Raji (cell line): ENCODE data around the gene HMGCS2.

Source experiments
- POLR2A ChIP-seq: IDR thresholded peaks from 2 replicates; pipeline ENCODE4 v1.6.1; 2011; ENCODE audit warnings: low read depth, low read length, control low read depth; ENCODE audit not compliant: insufficient read depth

The HMGCS2 gene

DNA sequence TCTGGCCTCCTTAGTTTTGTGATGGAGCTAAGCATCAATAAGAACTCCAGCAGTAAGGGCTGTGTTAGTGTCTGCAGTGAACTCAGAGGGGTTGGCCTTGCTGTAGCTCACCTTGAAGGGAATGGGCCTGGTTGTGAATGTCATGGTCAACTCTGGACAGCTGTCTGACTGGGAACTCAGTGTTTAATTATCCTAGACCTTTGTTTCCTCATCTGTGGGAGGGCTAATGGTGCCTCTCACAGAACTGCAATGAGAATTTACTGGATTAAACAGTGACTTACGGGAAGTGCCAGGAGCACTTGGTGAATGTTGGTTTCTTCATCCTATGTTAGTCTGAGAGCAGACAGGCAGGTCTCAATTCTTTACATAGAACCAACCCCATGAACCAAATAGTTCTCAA is 23.7 kb downstream of the HMGCS2 start:
- no peak for TF ChIP-seq POLR2A

DNA sequence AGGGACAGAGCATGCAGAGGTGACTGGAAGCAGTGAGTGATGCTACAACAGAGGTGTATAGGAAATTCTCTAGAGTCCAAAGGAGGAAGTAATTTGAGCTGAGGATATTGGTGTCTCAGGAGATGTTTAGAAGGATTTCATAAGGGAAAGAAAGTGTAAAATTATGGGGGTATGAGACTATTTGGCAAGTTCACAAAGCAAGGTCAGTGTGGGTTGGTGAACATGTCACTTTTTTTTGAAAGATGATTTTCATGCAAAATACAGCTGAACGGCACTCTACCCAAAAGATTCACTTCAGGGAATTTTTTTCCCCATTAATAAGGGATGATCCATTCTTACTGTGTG is 24.1 kb downstream of the HMGCS2 start:
- TF ChIP-seq POLR2A = no peak

DNA sequence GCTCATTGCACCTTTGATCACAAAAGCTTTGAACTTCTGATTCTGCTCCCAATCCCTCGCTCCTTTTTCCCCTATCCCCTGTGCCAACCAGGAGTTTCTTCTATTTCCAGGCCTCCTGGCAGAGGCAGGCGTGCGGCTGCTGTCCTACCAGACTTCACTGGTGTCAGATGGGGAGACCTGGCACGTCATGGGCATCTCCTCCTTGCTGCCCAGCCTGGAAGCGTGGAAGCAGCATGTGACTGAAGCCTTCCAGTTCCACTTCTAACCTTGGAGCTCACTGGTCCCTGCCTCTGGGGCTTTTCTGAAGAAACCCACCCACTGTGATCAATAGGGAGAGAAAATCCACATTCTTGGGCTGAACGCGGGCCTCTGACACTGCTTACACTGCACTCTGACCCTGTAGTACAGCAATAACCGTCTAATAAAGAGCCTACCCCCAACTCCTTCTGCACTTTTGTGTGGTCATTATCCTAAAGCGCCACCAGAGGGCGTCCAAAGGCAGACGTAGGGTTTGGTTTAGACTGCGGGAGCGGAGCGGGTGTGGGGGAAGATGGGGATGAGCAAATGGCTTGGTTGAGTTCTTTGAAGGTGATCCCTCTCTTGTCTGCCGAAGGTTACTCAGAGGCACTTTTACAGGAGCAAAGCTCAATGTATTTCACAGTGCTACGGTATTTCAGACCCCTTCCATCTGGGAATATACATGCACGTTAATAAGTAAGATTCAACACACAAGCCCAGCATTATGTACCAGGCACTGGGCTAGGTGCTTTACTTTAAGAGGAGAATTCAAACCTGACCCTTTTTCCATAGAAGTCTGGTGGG is 24.7 kb downstream of the HMGCS2 start:
- no peak for TF ChIP-seq POLR2A

DNA sequence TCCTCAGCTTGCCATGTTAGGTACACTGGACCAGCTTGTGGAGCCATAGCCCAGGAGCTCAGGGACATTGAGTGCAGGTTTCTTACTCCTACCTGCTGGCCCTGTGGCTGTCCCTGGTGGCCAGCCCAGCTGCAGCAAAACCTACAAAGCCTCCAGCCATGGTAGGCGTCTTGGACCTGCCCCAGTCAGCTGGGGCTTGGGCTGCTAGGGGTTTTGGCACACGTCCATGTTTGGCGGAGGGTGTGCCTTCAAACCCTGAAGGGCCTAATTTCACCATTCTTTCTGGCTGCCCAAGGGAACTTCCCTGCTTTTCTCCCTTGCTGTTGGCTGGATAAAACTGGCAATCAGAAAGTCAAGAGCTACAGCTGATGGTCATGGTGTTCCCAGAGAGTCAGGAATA is 25.4 kb downstream of the HMGCS2 start:
- no peak for TF ChIP-seq POLR2A

DNA sequence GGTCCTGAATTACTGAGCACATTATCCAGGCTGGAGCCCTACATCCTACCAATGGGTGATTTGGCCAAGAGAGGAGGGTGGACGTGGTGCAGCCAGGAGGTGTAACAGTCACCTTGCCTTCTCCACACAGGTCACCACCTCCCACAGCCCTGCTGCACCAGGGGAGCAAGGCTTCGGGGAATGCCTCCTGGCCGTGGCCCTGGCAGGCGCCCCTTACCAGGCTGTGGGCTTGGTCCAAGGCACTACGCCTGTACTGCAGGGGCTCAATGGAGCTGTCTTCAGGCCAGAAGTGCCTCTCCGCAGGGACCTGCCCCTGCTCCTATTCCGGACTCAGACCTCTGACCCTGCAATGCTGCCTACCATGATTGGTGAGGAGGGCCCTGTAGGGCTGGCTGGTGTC is 26.0 kb downstream of the HMGCS2 start:
- no peak for TF ChIP-seq POLR2A

DNA sequence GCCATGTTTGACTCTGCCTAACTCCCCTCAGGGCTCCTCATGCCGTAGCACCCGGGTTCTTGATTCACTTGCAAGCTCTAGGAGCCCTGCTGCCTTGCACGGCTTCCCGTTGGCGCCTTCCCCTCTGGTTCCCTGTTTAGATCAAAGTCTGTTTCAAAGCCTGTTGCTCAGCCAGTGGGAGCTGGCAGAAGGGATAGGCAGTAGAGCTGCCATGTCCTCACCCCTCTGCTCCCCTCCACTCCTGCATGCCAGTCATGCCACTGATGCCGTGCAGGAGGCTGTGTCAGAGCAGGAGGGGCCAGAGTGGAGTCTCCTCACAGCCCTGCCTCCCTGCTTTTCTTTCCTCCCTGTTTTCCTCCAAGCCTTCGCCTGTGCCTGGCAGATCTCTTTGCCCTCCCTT is 26.5 kb downstream of the HMGCS2 start:
- TF ChIP-seq POLR2A = no peak

DNA sequence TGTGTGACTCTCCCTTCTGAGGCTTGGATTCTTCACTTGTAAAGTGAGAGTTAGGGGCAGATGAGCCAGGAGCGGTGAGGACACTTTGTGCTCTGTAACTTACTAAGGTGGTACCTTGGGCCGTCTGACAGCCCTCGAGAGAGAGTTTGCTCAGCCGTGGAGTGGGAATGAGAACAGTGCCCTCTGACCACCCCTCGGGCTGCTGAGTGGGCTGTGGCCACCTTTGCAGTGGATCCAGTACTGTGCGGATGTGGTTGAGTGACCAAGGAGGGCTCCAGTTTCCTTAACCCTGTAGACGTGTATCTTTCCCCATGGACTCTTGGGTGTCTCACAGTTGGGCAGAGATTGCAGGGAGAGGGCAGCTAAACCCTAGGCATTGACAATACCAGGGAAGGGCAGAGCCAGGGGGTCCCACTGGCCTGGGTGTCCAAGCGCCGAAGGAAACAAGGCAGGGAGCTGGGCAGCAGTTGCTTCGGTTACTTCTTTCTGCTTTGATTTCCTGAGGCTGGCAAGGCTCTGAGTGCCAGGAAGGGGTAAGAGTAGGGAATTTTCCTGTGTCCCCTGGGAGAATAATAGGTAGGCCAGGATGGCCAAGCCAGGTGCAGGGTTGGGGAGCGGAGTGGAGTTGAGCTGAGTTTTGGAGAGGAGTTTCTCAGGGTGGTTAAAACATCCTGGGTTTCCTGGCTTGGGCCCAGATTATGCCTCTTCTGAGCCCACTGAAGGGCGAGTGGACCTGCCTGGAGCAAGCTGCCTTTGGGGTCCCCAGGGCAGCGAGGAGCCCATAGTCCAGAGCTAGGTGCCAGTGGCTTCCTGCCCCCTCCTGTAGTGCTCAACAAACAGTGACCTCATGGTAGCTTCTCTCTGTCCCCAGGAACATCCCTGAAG is 27.6 kb downstream of the HMGCS2 start:
- no peak for TF ChIP-seq POLR2A

DNA sequence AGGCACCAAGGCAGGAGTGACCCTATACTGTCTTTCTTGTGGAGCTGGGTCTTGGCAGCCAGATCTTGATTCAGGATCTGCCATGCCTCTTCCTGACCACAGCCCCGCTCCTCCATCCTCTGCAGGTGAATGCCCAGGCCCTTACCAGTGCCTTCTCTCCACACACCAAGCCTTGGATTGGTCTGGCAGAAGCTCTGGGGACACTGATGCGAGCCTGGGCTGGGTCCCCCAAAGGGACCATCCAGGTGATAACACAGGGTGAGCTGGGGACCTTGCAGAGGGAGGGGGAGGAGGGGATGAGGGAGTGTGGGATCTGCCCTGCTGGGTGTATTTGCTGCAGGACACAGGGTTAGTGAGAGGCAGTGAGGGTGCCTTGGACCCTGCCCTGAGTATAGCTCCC is 28.4 kb downstream of the HMGCS2 start:
- TF ChIP-seq POLR2A = no peak

DNA sequence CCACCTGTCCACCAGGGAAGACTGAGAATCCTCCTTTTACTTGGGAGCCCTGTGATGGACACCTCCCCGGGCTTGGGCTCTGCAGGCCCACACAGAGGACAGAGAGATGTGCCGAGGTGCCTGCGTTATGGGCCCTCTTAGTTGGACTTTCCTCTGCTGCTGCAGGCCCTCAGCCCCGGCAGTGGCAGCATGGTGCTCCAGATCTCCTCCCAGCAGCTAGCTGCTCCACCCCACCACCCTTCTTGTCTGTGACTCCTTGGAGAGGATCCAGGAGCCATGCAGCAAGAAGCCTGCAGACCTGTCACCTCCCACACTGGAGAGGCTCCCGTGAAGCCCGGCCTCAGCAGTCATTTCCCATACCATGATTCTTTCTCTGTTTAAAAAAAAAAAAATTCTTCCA is 29.6 kb downstream of the HMGCS2 start:
- TF ChIP-seq POLR2A = no peak

DNA sequence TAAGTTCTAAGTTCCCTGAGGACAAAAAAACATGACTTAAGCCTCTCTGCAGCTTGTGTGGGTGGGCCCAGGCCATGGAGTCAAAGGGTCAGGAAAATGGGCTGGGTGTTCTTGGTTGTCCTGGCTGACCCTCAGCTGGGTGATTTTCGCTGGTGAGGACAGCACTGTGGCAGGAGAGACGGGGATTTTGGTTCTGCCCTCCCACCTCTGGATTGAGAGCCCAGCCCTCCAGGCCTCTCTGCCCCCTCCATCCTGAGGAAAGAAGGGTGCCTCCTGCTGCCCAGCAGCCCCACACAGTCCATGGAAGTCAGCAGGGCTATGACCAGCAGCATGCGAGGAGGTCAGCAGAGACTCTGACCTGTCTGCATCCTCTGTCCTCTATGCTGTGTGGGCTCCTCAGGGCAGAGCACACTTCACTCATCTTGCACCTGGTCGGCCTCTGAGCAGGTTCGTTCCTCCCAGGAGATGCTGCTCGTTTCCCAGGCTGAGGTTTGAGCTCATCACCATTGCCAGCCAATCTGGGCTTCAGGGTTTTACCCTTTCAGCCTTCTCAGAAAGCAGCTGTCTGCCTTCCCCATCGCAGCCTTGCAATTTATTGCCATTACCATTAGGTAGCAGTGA is 30.5 kb downstream of the HMGCS2 start:
- no peak for TF ChIP-seq POLR2A

DNA sequence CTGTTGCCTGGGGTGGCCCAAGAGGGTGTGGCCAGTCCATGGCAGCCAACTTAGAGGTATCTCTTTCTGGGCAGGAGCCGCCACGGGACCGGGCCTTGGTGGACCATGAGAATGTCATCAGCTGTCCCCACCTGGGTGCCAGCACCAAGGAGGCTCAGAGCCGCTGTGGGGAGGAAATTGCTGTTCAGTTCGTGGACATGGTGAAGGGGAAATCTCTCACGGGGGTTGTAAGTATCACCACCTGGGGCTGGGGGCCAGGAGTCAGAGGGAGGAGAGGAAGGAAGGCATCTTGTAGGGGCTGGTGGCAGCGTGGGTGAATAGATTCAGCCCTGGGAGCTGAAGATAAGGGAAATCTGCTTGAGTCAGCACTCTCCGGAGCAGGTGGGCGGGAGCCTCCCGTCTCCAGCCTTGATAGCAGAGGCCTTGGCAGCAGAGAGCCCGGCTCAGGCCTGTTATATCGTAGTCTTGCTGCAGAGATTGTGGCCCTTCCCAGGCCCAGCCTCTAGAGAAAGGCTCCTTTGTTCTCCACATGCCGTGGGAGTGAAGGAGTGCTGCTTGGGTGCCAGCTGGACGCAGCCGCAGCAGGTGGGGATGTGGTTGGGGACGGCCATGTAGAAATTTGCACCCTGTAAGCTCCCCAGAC is 31.5 kb downstream of the HMGCS2 start:
- TF ChIP-seq POLR2A = no peak

DNA sequence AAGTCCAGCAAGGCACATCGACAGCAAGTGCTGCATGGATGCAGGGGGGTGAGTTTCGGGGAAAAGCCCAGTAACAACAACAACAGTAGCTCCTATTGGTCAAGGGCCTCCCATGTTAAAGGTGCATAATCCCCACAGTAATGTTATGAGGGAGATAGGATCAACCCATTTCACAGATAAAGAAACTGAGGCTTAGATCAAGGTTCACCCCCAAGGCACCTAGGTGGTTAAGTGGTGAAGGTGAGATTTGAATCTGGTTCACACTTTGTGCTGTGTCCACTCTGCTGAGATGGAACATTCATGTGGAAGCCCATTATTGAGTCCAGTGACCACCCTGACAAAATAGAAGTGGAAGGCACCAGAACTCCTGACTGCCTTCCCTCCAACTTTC is 32.1 kb downstream of the HMGCS2 start:
- TF ChIP-seq POLR2A = no peak

DNA sequence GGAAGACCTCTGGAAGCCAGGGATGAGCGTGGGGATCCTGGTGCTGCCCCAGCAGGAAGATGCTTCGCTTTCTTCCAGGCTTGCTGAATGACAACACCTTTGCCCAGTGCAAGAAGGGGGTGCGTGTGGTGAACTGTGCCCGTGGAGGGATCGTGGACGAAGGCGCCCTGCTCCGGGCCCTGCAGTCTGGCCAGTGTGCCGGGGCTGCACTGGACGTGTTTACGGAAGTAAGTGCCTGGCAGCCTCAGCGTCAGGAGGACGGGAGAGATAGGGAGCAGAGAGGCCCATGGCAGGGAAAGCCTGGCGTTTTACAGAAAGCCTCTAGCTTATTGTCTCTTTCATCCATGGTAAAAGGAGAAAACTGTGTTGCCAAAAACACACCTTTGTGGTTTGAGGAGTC is 33.5 kb downstream of the HMGCS2 start:
- no peak for TF ChIP-seq POLR2A

DNA sequence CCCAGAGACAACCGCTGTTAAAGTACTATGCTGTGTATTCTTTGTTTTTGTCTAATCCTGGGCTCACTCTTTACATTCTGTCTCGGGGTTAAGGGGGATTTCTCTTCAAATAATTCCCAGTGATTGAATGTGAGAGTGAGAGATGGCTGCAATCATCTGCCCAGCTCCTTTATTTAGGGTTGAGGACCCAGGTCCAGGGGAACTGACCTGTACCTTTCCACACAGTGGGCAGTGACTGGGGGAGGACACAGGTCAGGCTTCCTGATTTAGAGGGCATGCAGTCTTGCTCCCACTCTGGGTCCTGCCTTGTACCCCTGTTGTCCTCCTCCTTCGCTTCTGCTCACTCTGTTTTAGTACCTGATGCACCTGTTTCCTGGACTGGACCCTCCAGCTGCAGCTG is 35.0 kb downstream of the HMGCS2 start:
- TF ChIP-seq POLR2A = no peak

DNA sequence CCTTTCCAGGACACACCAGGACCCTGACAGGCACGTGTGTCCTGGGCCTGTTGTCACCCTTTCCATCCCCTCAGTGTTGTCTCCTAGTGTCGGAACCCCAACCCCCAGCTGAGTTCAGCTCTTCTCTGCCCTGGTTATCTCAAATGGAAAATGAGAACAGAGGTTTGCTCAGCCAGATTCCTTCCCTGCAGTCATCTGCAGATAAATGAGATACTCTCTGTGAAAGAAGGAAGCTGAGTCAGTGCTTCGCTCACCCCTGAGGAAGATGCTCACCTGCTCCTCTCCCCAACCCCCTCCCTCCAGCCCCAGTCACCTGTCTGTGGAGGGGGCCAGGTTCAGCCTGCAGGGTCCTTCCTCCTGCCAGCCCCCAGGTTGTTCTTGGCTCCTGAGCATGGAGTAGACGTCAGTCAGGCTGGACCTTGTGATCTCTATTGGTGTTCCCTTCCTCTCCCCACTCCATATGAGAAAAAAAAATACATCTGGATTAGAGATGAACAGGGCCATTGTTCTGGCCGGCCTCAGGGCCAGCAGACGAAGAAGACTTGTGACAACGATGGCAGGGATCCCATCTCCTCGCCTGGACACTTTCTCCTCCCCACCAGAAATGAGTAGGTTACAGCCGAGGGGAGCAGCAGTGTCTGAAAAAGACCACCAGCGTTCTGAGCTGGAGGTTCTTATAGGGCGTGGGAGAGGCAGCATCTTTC is 36.1 kb downstream of the HMGCS2 start:
- no peak for TF ChIP-seq POLR2A

DNA sequence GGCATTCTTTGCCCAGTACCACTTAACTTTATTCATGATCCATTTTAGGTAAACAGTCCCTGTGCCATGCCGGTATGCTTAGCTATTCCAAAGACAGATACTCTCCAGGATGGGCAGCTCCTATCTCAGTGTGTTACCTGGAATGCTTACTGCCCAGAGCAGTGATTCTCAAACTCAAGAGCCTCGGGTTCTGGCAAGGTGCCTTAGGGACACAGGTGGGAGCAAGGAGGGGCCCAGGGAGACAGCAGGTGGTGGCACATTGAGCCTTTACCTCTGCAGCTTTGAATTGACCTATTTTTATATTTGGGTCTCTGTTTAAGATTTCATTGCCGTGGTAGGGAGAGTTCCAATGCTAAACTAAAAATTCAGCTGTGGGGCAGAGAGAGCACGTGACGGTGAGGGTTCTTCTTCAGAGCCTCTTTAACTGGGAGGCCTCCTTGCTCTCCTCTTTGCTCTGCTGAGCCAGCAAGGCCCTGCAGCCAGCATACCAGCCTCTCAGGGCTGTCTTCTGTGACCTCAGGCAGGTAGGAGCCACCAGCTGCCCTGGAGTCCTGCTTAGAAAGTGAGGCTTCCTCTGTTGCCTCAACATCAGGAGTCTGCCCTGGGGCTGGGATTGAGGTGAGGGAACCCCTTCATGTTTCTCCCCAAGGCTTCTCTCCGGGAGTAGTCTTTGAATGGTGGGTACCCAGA is 36.8 kb downstream of the HMGCS2 start:
- no peak for TF ChIP-seq POLR2A
